ENCODE measurements around the gene WDR53. TPM values are rescaled to one million over a fixed set of nuclear protein-coding genes. Genes with fewer than 3 reads are reported as not detected.

The WDR53 gene
- total RNA-seq, 4 donors from 2014 or later: 1.6 to 14.2 (median 4.6) TPM; not detected in 1

GRCh38 chr3:196547067-196547466 lies 21.3 kb downstream of the WDR53 start:
- in situ Hi-C loops (cut with MboI; ENCODE audit: low pct_ligation_motif_present in 1 of 4, low pct_unique_long_range_greater_than_20kb in 1 of 4, low sequenced_read_pairs in 3 of 4) (no loop called here), intact Hi-C loops (cut with DNase I; ENCODE audit: low total_unique reads) (no loop called here)
- H3K27ac ChIP-seq: no peak overlapping the region
- 94 to 100% methylated on average over 1 to 2 of the region's 2 CpGs for WGBS, 2 donors (ENCODE audit: low coverage in 1 of 2)
- DNase-seq: no peak
- H3K9me3 ChIP-seq: peaks cover 0 to 10% of the 10 kb centered on the region in 2 donors
- H3K4me3 ChIP-seq: no peak overlapping the region
- H3K36me3 ChIP-seq: no peaks in the 10 kb centered on the region
- TF ChIP-seq POLR2AphosphoS5 (IDR thresholded peaks at IDR 0.05) (no peak), POLR2A (IDR thresholded peaks at IDR 0.05) (no peak), EP300 (IDR thresholded peaks at IDR 0.05; ENCODE audit: low read depth) (no peak), CTCF (IDR thresholded peaks at IDR 0.05) (no peak)
- no peaks in the 10 kb centered on the region for H3K27me3 ChIP-seq
- no peaks in the 10 kb centered on the region for H3K4me1 ChIP-seq

- Histone ChIP-seq H3K27me3 (no peaks in the 10 kb centered on the region), H3K27ac (no peak overlapping the region), H3K4me3 (no peak overlapping the region), H3K9me3 (peaks cover 0 to 10% of the 10 kb centered on the region in 2 donors), H3K36me3 (no peaks in the 10 kb centered on the region), H3K4me1 (no peaks in the 10 kb centered on the region)
- TF ChIP-seq CTCF (IDR thresholded peaks at IDR 0.05) (no peak), POLR2A (IDR thresholded peaks at IDR 0.05) (no peak), POLR2AphosphoS5 (IDR thresholded peaks at IDR 0.05) (no peak), EP300 (IDR thresholded peaks at IDR 0.05; ENCODE audit: low read depth) (no peak)
- no peak for DNase-seq
- in situ Hi-C loops (cut with MboI; ENCODE audit: low pct_ligation_motif_present in 1 of 4, low pct_unique_long_range_greater_than_20kb in 1 of 4, low sequenced_read_pairs in 3 of 4) (no loop called here), intact Hi-C loops (cut with DNase I; ENCODE audit: low total_unique reads) (no loop called here)
- WGBS, 2 donors (ENCODE audit: low coverage in 1 of 2): 45 to 70% methylated on average over 2 to 5 of the region's 5 CpGs
Measured at GRCh38 chr3:196546537-196546936, 21.8 kb downstream of the WDR53 start.

GRCh38 chr3:196544491-196544992 lies 23.8 kb downstream of the WDR53 start:
- in situ Hi-C loops (cut with MboI; ENCODE audit: low pct_ligation_motif_present in 1 of 4, low pct_unique_long_range_greater_than_20kb in 1 of 4, low sequenced_read_pairs in 3 of 4): no loop called here
- H3K27ac ChIP-seq: no peak overlapping the region
- no peaks in the 10 kb centered on the region for H3K27me3 ChIP-seq
- no peak overlapping the region for H3K4me3 ChIP-seq
- no peak for DNase-seq
- 84 to 97% methylated on average over 2 of the region's 2 CpGs for WGBS, 2 donors (ENCODE audit: low coverage in 1 of 2)
- H3K36me3 ChIP-seq: no peaks in the 10 kb centered on the region
- TF ChIP-seq POLR2AphosphoS5 (IDR thresholded peaks at IDR 0.05) (no peak), EP300 (IDR thresholded peaks at IDR 0.05; ENCODE audit: low read depth) (no peak), CTCF (IDR thresholded peaks at IDR 0.05) (no peak), POLR2A (IDR thresholded peaks at IDR 0.05) (no peak)
- intact Hi-C loops (cut with DNase I; ENCODE audit: low total_unique reads): no loop called here
- H3K9me3 ChIP-seq: peaks cover 0 to 4% of the 10 kb centered on the region in 2 donors
- H3K4me1 ChIP-seq: no peaks in the 10 kb centered on the region

GRCh38 chr3:196541684-196542445 lies 26.5 kb downstream of the WDR53 start:
- TF ChIP-seq POLR2A (IDR thresholded peaks at IDR 0.05) (no peak), EP300 (IDR thresholded peaks at IDR 0.05; ENCODE audit: low read depth) (no peak), CTCF (IDR thresholded peaks at IDR 0.05) (no peak), POLR2AphosphoS5 (IDR thresholded peaks at IDR 0.05) (no peak)
- in situ Hi-C loops (cut with MboI; ENCODE audit: low pct_ligation_motif_present in 1 of 4, low pct_unique_long_range_greater_than_20kb in 1 of 4, low sequenced_read_pairs in 3 of 4) (no loop called here), intact Hi-C loops (cut with DNase I; ENCODE audit: low total_unique reads) (no loop called here)
- 66 to 88% methylated on average over 2 to 6 of the region's 6 CpGs for WGBS, 2 donors (ENCODE audit: low coverage in 1 of 2)
- Histone ChIP-seq H3K4me3 (no peak overlapping the region), H3K36me3 (no peaks in the 10 kb centered on the region), H3K4me1 (no peaks in the 10 kb centered on the region), H3K9me3 (no peaks in the 10 kb centered on the region), H3K27me3 (no peaks in the 10 kb centered on the region), H3K27ac (no peak overlapping the region)
- DNase-seq: no peak

Measured in transverse colon (tissue), 4 donors.